SK-N-MC (cell line): ENCODE measurements around the gene CCDC121.

Experiments used
- EZH2 ChIP-seq: fragments of 200-600 bp; sonication (generic); IDR thresholded peaks from one replicate; pipeline ENCODE4 v1.6.1; 2017; ENCODE audit warnings: antibody characterized with exemption
- POLR2AphosphoS5 ChIP-seq: IDR thresholded peaks from 2 replicates; pipeline ENCODE4 v1.6.1; 2012; ENCODE audit warnings: mild to moderate bottlenecking, low read depth, low read length, borderline replicate concordance

DNA sequence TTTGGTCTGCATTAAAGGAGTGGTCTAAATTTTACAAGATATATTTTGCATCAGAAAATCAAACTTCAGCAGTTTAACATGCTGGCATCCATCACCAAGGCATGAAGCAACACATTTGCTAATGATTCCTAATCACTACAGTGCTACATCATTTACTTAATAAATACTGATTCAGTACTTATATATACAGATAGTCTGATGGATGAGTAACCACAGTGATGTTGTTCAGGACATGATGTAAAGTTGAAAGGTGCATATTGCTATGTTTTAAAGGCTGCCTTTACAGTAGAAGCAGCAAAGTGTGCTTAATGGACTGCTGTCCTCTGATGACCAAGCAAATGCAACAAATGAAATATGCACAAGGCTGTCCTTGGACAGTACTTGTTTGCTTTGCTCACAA, 23.5 kb upstream of the CCDC121 start:
- no peak for TF ChIP-seq EZH2
- TF ChIP-seq POLR2AphosphoS5 = no peak
